BJ (cell line): Measurements from ENCODE around the gene TMEM229B. TPM values are rescaled to one million over a fixed set of nuclear protein-coding genes. Genes with fewer than 3 reads are reported as not detected.

ENCODE experiments used
- CTCF ChIA-PET: fragments of 350-600 bp; formaldehyde crosslinking; extraction: SDS; loops from one replicate; lab custom pipeline; 2021; ENCODE audit warnings: antibody characterized with exemption, inconsistent platforms; lab: Yijun Ruan, JAX
- POLR2A ChIA-PET: fragments of 300-600 bp; sonication (Branson Sonifier 250); formaldehyde crosslinking; extraction: SDS; loops from one replicate; lab custom pipeline; 2021; ENCODE audit warnings: antibody characterized with exemption; lab: Charles Lee
- DNase-seq: peaks from one replicate; pipeline ENCODE4 v3.0.0-alpha.2; 2011; ENCODE audit warnings: low read depth
- H3K27me3 ChIP-seq: 2 replicates; pipeline ENCODE4 v1.6.0; 2011; ENCODE audit warnings: low read length; ENCODE audit not compliant: control insufficient read depth, insufficient read depth
- H3K36me3 ChIP-seq: 2 replicates; pipeline ENCODE4 v1.5.1; 2011; ENCODE audit warnings: low read length; ENCODE audit not compliant: control insufficient read depth, insufficient read depth
- H3K4me3 ChIP-seq: 2 replicates; pipeline ENCODE4 v1.5.1; 2011; ENCODE audit warnings: low read depth, mild to moderate bottlenecking, control low read depth, low read length
- polyA plus RNA-seq: library from polyadenylated mRNA; depleted of rRNA; stranded (reverse); fragments of >200 nt; gene quantifications from 2 replicates; pipeline ENCODE4 v1.2.3, GENCODE V29; 2011
- TF ChIP-seq, protein P1 (sequence below): IDR thresholded peaks from 2 replicates; pipeline ENCODE4 v1.5.1; 2011; ENCODE audit warnings: low read depth, mild to moderate bottlenecking, control low read depth, inconsistent platforms, low read length, moderate library complexity; ENCODE audit not compliant: insufficient read depth

The TMEM229B gene
- polyA plus RNA-seq, 1 experiment = 0.25 TPM

DNA sequence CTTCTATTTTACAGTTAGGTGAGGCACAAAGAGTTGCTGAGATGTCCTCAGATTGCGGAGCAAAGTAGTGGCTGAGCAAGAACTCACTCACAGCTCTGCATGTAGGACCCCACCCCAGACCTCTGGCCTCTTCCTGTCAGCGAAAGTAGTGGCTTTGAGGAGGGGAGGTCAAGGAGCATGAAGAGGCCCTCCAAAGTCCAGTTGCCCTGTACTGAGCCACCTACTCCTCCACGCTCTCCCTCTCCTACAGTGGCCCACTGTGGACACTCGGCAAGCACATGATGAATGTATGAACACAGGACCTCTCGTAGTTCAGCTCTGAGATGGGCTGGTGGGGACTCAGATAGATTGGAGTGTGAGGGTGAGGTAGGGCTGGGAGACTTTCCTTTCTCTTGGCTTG, 39.2 kb upstream of the TMEM229B start:
- POLR2A ChIA-PET = no interaction called here
- CTCF ChIA-PET = interaction anchor here (1.0 to 7.8 kb wide), 12 partner anchors 9 to 177 kb away, joined by 3 to 96 read pairs (median 6); no protein-coding TSS in a partner anchor
- no peak for DNase-seq

GRCh38 chr14:67526676-67527459, 38.3 kb upstream of the TMEM229B start:
- Histone ChIP-seq H3K36me3 (no peaks in the 10 kb centered on the region), H3K4me3 (no peak overlapping the region), H3K27me3 (peaks cover 16% of the 10 kb centered on the region)
- CTCF ChIA-PET = interaction anchor here (0.7 to 7.8 kb wide), 25 partner anchors 8 to 1736 kb away, joined by 3 to 96 read pairs (median 4); partner anchors contain the start of gene RDH12
- TF ChIP-seq, protein P1, sequence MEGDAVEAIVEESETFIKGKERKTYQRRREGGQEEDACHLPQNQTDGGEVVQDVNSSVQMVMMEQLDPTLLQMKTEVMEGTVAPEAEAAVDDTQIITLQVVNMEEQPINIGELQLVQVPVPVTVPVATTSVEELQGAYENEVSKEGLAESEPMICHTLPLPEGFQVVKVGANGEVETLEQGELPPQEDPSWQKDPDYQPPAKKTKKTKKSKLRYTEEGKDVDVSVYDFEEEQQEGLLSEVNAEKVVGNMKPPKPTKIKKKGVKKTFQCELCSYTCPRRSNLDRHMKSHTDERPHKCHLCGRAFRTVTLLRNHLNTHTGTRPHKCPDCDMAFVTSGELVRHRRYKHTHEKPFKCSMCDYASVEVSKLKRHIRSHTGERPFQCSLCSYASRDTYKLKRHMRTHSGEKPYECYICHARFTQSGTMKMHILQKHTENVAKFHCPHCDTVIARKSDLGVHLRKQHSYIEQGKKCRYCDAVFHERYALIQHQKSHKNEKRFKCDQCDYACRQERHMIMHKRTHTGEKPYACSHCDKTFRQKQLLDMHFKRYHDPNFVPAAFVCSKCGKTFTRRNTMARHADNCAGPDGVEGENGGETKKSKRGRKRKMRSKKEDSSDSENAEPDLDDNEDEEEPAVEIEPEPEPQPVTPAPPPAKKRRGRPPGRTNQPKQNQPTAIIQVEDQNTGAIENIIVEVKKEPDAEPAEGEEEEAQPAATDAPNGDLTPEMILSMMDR = peak; percentile 77
- DNase-seq = no peak
- POLR2A ChIA-PET = no interaction called here

More for the DNA sequence above, 39.2 kb upstream of the TMEM229B start:
- Histone ChIP-seq H3K4me3 (no peak overlapping the region), H3K36me3 (no peaks in the 10 kb centered on the region), H3K27me3 (peaks cover 13% of the 10 kb centered on the region)
- TF ChIP-seq, protein P1 = no peak

- no peak for DNase-seq
- peaks cover 16% of the 10 kb centered on the region for H3K27me3 ChIP-seq
- TF ChIP-seq, protein P1 = no peak
- no peak overlapping the region for H3K4me3 ChIP-seq
- POLR2A ChIA-PET = no interaction called here
- H3K36me3 ChIP-seq = no peaks in the 10 kb centered on the region
- CTCF ChIA-PET = interaction anchor here (0.8 to 7.8 kb wide), 21 partner anchors 8 to 1737 kb away, joined by 3 to 96 read pairs (median 5); partner anchors contain the start of gene RDH12
These were observed 37.7 kb upstream of the TMEM229B start for GRCh38 chr14:67526181-67526580.

- Histone ChIP-seq H3K4me3 (no peak overlapping the region), H3K36me3 (no peaks in the 10 kb centered on the region), H3K27me3 (peaks cover 16% of the 10 kb centered on the region)
- CTCF ChIA-PET = interaction anchor here (0.8 to 7.8 kb wide), 11 partner anchors 9 to 179 kb away, joined by 3 to 96 read pairs (median 10); no protein-coding TSS in a partner anchor
- TF ChIP-seq, protein P1 = no peak
- POLR2A ChIA-PET = no interaction called here
- DNase-seq = no peak
These were observed 36.9 kb upstream of the TMEM229B start for GRCh38 chr14:67525389-67525788.

DNA sequence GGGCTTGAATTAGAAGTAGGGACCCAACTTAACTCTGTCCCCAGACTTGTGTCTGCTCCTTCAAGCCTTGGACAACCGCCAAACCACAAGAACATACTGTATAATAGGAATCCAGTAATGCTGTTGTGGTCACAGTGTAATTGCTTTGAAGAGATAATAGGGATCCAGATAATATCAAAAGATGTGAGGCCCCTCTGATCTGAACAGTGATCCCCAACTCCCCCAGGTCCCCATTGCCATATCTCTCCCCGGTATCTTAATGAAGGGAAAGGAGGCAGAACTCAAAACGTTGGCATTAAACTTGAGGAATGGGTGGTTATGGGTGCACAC, 36.1 kb upstream of the TMEM229B start:
- no peak for DNase-seq
- ChIA-PET CTCF (interaction anchor here (0.8 to 7.8 kb wide), 4 partner anchors 10 to 96 kb away, joined by 3 to 96 read pairs (median 28); no protein-coding TSS in a partner anchor), POLR2A (no interaction called here)
- Histone ChIP-seq H3K4me3 (no peak overlapping the region), H3K36me3 (no peaks in the 10 kb centered on the region), H3K27me3 (peaks cover 18% of the 10 kb centered on the region)
- TF ChIP-seq, protein P1 = no peak
